IPS-NIHi11 (cell line): ENCODE measurements around the gene L2HGDH.
"Not testable (repeated sequence)": the region's sequence is repeated elsewhere in the genome, so short reads cannot be mapped to it uniquely, and the experiment has no call there.

Experiments used
- DNase-seq: peaks from one replicate; pipeline ENCODE4 v3.0.0; 2012; ENCODE audit warnings: mixed read lengths, low spot score

The L2HGDH gene

DNA sequence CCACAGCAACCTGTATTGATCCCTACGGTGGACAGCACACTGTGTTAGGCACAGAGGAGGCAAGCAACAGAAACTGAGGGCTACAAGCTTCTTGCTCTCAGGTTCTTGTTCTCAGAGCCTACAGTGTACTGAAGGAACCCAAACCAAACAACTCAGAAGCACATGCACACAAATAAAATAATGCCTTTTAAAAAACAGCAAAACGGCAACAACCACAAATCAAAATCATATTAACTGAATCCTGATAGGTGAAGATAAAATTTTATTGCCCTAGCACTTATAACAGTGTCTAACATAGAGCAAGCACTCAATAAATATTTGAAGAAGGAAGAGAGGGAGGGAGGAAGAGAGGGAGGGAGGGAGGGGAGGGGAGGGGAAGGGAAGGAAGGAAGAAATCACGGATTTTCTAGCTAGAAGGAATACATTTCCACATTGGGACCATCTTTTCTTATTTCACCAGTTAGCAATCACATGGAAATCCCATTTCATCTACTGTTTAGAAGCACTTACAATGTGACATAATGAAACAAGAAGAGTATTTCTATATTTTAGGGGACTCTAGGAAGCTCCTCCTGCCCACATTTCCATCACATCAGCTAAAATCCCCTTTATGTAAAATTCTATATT lies 27.3 kb upstream of the L2HGDH start:
- DNase-seq = no peak

DNA sequence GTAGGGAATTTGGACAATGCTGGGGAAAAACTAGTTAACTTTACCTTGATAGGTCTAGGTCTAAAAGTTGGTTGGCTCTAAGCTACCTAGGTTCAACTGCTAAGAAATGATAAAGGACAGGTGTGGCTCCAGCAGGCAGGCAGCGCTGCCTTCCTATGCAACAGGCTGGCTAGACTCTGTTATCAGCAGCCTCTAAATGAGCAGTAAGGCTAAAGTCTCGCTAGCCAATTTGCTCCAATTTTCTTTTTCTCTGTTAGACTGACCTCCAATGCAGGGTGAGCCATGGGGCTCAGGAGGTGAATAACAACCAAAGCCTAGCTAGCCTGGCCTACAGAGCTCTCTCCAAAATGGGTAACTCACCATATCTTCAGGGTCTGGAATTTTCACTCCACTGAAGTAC lies 26.6 kb upstream of the L2HGDH start:
- no peak for DNase-seq

DNA sequence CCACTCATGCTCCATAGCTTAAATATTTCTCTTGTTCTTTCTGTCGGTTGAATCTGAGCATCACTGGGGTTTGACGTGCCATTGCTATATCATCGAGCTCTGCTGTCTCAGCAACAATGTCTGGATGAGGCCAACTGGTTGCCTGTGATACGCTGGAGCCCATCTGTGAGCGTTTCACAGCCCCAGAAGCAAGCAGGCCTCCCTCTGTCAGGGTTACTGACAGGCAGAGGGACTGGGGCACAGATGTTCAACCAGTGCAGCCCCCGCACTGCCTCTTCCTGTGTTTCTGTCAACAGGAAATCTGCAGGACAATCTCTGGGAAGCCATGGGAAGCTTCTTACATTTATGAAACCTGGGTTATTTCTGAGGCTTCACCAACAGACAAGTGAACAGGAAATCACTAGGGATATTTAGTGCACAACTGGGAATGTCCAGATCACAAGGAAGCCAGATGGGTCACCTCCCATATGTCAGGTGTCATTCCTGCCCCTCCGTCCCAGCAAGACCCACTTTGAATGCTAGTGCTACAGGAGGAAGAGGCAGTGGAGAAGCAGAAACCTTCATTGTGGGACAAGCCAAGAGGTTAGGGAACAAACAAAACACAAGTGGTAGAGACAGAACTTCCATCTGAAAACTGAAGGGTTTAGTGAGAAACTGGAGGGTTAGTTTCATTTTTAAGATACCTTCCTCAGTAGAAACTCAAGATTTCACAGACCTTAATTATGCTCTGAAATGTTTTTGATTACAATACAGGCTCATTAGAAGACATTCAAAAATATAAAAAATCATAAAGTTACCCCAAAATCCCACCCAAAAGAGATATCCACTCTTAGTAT lies 24.2 kb upstream of the L2HGDH start:
- peak; percentile 28 for DNase-seq

DNA sequence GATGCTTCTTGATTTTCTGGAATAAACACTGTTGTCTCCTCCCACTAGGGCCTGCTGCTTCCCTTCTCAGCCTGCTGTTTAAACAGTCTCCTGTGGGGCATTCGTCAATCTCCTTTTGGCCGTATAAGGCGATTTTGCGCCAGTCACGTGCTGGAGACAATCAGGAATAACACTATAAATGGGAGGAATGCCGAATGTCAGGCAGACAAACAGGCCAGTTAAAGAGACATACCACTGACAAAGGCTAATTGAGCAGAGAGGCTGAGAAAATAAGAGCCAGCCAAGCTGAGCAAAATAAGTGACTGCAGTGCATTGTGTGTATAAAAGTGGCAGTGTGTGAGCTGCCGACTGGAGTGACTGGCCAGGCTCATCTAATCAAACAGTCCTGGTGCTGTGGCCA lies 23.4 kb upstream of the L2HGDH start:
- DNase-seq = peak; percentile 74

DNA sequence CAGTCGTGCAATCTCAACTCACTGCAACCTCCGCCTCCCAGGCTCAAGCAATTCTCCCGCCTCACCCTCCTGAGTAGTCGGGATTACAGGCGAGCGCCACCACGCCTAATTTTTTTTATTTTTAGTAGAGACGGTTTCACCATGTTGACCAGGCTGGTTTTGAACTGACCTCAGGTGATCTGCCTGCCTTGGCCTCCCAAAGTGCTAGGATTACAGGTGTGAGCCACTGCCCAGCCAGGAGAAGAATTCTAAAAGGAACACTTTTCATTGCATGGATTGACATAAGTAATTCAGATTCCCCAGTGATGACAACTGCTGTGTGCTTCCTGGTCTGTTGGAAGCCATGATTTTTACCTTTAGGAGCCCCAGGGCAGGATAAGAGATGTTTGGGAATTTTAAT lies 22.2 kb upstream of the L2HGDH start:
- DNase-seq = no peak

DNA sequence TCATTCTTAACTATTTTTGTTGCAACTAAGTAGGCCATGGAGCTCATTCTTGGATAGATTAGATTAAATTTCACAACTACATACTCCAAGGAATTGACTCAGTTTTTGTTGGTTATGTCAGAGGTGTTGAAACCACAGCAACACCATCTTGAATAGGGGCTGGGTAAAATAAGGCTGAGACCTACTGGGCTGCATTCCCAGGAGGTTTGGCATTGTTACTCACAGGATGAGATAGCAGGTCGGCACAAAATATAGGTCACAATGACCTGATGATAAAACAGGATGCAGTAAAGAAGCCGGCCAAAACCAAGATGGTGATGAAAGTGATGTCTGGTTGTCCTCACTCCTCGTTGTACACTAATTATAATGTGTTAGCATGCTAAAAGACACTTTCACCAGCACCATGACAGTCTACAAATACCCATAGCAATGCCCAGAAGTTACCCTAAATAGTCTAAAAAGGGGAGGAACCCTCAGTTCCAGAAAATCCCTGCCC lies 21.0 kb upstream of the L2HGDH start:
- DNase-seq = no peak

DNA sequence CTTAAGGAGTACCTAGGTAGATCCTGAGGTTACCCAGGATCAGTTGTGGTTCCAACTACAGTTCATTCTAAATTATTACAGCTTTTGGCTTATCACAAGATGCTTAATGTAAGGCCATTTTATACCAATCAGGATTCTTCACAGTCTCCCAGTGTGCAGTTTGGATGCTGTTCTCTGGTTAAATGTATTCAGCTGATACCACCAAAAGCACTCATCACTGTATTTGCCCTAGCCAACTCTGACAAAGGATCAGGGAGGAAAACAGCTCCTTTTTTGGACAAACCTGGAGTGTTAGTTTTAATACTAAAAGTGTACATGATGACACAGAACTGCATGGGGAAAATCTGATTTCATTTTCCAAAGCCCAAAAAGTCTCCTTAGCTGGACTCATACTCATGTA lies 19.6 kb upstream of the L2HGDH start:
- no peak for DNase-seq

DNA sequence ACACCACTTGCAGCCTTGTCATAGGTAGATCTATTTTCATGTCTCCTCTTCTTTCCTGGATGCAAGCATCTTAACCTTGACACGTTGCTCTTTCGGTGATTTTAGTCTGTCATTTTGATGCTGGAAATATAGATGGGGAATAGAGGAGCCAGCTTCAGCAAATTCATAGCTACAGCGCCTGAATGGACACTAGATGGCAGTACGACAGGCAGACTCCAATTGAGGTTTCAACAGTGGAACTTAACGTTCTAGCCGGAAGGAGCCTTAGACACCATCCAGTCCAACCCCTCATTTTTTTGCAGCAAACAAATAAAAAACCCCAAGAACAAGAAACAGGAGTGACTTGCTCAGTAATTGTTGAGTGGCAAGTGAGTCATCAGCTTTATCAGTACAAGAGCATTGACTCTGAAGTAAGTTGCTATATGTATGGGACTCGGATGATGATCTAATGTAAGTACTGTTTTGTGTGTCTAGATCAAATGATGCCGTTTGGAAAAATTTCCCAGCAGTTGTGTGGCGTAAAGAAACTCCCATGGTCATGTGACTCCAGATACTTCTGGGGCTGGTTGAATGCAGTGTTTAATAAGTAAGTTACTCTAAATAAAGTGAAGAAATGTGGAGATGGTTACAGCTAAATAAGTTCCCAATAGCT lies 9.1 kb upstream of the L2HGDH start:
- DNase-seq = peak; percentile 69

DNA sequence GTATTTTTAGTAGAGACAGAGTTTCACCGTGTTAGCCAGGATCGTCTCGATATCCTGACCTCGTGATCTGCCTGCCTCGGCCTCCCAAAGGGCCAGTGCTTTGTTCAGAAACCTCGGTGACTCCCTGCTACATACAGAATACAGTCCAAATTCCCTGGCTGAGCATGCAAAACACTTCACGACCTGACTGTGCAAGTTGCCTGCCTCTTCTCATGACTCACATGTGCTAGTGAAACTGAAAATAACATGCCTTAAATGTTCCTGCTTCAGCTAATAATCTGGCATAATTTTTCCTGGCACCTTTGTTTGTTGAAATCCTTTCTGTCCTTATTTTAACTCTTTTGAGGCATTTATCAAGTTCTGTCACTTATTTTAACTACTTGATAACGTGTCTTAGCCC lies 8.3 kb upstream of the L2HGDH start:
- no peak for DNase-seq

DNA sequence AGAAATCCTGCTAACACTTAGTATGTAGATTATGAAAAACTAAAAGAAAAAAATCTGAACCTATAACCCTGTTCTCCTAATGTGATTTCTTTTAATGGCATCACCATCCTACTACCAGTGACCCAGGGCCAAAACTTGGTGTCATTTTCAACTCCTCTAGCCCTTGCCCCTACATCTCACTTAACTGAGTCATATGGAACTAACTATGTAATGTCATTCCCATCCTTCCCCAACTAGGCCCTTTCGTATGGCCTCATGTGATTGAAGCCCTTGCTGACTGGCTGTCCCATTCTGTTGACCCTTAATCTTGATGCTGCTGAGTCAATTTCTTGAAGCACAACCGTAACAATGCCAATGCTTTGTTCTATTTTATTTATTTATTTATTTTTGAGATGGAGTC lies 7.7 kb upstream of the L2HGDH start:
- DNase-seq = no peak

DNA sequence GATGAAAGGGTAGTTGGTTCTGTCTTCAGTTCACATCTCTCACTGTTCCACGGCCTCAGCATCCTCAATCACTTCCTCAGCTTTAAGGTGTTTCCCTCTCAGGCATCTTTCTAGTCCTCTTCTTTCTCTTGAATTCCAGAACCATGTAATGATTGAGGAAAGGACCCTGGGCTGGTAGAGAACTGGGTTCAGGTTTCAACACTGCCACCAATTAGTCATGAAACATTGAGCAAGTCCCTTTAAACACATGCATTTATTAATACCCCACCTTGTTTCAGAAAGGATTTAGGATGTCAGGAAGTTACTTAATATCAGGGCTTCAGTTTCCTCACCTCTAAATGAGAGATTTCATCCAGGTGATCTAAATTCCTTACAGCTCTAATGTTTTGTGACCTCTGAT lies 7.3 kb upstream of the L2HGDH start:
- DNase-seq = no peak

DNA sequence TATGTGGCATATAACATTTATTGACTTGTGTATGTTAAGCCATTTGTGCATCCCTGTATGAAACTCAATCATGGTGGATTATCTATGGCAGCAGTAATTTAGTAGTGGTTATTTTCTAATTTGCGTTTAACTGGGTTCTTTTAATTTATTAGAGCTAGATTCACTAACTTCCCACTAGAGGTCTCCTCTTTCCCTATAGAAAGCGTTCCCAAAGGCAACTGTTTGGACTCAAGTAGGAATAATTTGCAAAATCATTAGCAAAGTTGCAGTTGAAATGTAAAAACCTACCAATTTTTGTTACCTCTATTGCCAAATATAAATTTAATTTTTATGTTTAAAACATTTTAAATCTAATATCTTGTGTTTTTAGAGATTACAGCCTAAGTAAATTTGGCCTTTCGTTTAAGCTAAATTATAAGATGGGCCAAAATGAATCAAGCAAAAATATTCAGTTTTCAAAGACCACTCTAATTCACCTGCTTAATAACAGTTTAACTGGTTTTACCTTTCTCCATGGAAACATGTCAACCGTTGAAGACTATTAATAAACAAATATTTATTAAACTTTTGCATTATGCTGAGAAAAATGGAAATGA lies 6.1 kb upstream of the L2HGDH start:
- DNase-seq = peak; percentile 37

DNA sequence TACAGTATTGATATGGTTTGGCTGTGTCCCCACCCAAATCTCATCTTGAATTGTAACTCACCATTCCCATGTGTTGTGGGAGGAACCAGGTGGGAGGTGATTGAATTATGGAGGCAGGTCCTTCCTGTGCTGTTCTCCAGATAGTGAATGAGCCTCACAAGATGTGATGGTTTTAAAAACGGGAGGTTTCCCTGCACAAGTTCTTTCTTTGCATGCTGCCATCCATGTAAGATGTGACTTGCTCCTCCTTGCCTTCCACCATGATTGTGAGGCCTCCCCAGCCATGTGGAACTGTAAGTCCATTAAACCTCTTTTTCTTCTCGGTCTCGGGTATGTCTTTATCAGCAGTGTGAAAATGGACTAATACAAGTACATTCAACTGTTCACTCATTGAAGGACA lies 2.1 kb upstream of the L2HGDH start:
- not testable (repeated sequence) for DNase-seq

DNA sequence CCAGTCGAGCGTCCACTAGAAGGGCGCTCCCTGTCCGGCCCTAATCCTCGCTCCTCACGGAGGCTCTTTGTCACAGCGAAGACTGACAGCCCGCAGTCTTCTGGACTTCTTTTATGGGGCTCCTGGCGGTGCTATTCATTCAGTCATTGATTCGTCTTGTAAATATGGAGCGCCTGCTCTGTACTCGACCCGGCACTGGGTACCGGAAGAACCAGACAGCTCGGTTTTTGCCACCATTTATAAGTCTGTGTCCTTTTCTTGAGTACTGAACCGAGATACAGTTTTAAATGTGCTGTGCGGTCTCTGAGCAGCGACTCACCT lies 665 bp upstream of the L2HGDH start:
- DNase-seq = no peak

DNA sequence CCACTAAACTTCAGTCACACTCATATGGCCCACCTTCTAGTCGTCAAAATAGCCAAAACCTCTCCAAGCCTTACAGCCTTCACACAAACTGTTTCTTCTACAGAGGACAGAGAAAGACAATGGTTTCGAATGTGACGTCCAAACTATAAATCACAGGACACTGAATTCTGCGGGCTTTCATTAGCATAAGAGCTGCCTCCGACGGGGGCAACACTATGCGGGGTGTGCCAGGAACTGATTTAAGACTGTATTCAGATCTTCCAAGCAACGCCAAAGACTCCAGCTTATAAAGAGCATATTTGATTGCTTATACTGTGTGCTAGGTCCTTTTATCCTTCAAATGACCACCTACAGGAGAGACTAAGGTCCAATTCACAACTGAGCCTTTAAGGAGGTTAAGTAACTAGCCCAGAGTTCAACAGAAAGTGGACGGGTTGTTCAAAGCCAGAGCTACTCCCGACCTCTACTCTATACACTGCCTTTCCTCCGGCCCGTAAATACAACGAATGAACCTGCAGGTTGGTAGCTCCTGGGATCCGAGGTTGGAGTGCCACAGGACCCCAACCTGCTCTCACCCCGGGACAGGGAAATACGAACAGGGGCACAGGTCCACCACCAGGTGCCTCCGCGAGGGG lies 575 bp downstream of the L2HGDH start:
- DNase-seq = no peak

DNA sequence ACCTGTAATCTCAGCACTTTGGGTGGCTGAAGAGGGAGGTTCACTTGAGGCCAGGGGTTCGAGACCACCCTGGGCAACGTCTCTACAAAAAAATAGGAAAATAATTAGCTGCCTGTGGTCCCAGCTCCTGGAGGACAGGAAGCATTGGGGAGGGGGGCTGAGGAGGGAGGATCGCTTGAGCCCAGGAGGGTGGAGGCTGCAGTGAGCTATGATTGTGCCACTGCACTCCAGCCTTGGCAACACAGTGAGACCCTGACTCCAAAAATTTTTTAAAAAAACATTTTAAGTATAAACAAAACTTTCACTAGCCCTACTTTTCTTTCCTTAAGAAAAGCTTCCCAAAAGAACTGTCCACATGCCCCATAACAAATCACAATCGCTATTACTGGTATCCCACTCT lies 1.6 kb downstream of the L2HGDH start:
- no peak for DNase-seq

DNA sequence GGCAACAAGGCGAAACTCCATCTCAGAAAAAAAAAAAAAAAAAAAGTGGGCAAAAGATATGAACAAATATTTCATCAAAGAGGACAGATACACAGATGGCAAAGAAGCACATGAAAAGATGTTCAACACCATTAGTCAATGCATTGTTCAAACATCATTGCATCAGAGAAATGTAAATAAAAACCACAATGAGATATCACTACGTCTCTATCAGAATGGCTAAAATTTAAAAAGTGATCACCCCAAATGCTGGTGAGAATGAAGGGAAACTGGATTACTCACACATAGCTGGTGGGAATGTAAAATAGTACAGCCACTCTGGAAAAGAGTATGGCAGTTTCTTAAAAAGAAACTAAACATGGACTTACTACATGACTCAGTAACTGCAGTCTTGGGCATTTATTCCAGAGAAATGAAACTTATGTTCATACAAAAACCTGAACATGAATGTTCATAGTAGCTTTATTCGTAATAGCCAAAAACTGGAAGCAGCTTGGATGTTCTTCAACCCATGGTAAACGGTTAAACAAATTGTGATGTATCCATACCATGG lies 3.6 kb downstream of the L2HGDH start:
- DNase-seq = no peak

DNA sequence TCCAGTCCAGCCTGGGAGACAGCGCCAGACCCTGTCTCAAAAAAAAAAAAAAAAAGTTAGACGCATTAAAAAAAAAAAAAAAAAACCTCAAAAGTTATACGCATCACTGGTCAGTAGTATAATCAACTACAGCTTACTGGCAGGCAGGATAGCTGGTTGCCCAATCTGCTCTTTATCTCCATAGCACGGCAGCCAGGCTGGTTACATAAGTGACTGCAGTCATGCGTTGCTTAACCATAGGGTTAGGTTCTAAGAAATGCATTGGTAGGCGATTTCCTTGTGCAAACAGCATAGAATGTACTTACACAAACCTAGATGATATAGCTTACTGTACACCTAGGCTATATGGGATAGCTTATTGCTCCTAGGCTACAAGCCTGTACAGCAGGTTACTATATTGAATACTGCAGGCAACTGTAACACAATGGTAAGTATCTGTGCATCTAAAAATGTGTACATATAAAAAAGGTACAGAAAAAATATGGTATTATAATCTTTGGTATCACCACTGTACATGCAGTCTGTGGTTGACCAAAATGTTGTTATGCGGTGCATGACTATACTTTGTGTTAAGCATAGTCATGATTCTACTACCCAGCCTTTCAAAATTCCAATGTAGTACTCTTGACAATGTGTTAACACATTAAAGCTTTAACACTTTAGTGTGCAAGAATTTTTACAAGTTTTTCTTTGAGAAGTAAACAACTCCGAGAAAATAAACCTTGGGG lies 8.1 kb downstream of the L2HGDH start:
- peak; percentile 31 for DNase-seq

DNA sequence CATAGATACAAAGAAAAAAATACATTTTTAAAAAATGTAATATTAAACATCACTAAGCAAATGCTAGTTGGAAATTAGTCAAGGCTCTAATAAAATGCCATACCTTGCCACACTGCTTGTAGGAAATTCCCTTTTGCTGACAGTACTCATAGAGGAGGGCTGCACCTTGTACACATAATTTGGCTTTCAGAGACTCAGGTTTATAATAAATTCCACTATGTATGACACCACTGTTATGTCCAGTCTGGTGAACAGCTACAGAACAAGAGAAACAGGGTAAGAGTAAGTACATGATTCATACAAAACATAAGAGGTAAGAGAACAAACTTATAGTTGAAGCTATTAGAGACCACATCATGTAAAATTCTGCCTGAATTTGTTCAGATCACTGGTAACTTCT lies 10.1 kb downstream of the L2HGDH start:
- DNase-seq = no peak

DNA sequence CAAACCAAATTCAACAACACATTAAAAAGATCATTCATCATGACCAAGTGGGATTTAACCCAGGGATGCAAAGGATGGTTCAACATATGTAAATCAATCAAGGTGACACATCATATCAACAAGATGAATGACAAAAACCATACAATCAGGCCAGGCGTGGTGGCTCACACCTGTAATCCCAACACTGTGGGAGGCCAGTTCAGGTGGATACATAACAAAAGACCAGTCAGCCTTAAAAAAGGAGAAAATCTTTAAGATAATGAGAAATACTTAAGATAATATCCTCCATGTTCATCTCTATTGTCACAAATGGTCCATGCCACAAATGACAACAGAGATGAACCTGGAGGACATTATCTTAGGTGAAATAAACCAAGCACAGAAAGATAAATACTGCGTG lies 12.4 kb downstream of the L2HGDH start:
- no peak for DNase-seq

DNA sequence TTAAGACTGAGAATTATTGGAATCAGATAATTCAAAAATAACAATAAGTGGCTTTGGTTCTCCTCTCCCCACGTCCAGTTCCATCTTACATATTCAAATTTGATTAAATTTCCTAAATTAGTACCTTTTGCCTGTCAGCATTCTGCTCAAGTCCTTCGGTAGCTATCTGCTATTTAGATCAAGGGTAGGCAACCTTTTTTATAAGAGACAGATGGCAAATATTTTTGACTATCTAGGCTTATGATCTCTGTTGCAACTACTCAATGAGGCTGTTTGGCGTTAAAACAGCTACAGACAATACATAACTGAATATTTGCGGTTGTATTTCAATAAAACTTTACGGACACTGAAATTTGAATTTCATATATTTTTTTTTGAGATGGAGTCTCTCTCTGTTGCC lies 21.7 kb downstream of the L2HGDH start:
- DNase-seq = no peak
